DND-41 (cell line): ENCODE results near the gene SLC37A4.
"Not testable (repeated sequence)": the region's sequence is repeated elsewhere in the genome, so short reads cannot be mapped to it uniquely, and the experiment has no call there.

ENCODE experiments used
- ATAC-seq: fragments of 200-7000 bp; cut with Tn5 transposase; 3 replicates; pipeline ENCODE4 v1.9.1; 2021; ENCODE audit warnings: low read depth; ENCODE audit not compliant: insufficient read depth
- DNase-seq: peaks from one replicate; pipeline ENCODE4 v3.0.0-alpha.2; 2020
- H2AFZ ChIP-seq: 2 replicates; pipeline ENCODE4 v1.6.0; 2012; ENCODE audit warnings: low read depth, low read length
- H3K27ac ChIP-seq: 2 replicates; pipeline ENCODE4 v1.5.1; 2012; ENCODE audit warnings: low read length, inconsistent platforms
- H3K27me3 ChIP-seq: fragments of 200-600 bp; sonication (generic); 2 replicates; pipeline ENCODE4 v1.6.0; 2012; ENCODE audit warnings: low read length, mild to moderate bottlenecking, inconsistent platforms; ENCODE audit not compliant: insufficient read depth, poor library complexity
- H3K36me3 ChIP-seq: 2 replicates; pipeline ENCODE4 v1.5.1; 2012; ENCODE audit warnings: low read length, inconsistent platforms; ENCODE audit not compliant: insufficient read depth
- H3K4me1 ChIP-seq: 2 replicates; pipeline ENCODE4 v1.5.1; 2012; ENCODE audit warnings: mild to moderate bottlenecking, low read length; ENCODE audit not compliant: insufficient read depth
- H3K4me2 ChIP-seq: 2 replicates; pipeline ENCODE4 v1.6.0; 2012; ENCODE audit warnings: mild to moderate bottlenecking, moderate library complexity, low read length, inconsistent platforms; ENCODE audit not compliant: insufficient read depth
- H3K4me3 ChIP-seq, 2 experiments: fragments of 200-600 bp in 1 of 2; shearing (Covaris generic) in 1 of 2; 2 replicates each; pipeline ENCODE4 v1.5.1; 2012 to 2016; ENCODE audit warnings: inconsistent platforms in 2 of 2, low read length in 2 of 2, mild to moderate bottlenecking in 2 of 2, low read depth in 1 of 2, moderate library complexity in 1 of 2
- H3K79me2 ChIP-seq: 2 replicates; pipeline ENCODE4 v1.6.0; 2012; ENCODE audit warnings: low read length, inconsistent platforms; ENCODE audit not compliant: insufficient read depth
- H3K9ac ChIP-seq: 2 replicates; pipeline ENCODE4 v1.6.0; 2012; ENCODE audit warnings: low read depth, mild to moderate bottlenecking, inconsistent platforms, low read length, moderate library complexity
- H3K9me3 ChIP-seq: 2 replicates; pipeline ENCODE4 v1.5.1; 2012; ENCODE audit warnings: low read length, moderate library complexity, mild to moderate bottlenecking, inconsistent platforms; ENCODE audit not compliant: insufficient read depth, severe bottlenecking
- H4K20me1 ChIP-seq: 2 replicates; pipeline ENCODE4 v1.6.0; 2012; ENCODE audit warnings: low read length; ENCODE audit not compliant: insufficient read depth
- CTCF ChIP-seq: IDR thresholded peaks from 2 replicates; pipeline ENCODE4 v1.5.1; 2012; ENCODE audit warnings: borderline replicate concordance, low read length, moderate library complexity, mild to moderate bottlenecking; ENCODE audit not compliant: poor library complexity, severe bottlenecking; ENCODE audit errors: extremely low read depth
- EZH2 ChIP-seq: IDR thresholded peaks from 3 replicates; pipeline ENCODE4 v1.6.1; 2012; ENCODE audit warnings: borderline replicate concordance, low read depth, mild to moderate bottlenecking, moderate library complexity, low read length, inconsistent platforms; ENCODE audit not compliant: severe bottlenecking

Gene SLC37A4

GRCh38 chr11:119041821-119042514 lies 11.3 kb upstream of the SLC37A4 start:
- Histone ChIP-seq H3K4me2 (no peak overlapping the region), H3K27me3 (no peaks in the 10 kb centered on the region), H3K27ac (no peak overlapping the region), H3K79me2 (no peaks in the 10 kb centered on the region), H3K36me3 (peaks cover 25% of the 10 kb centered on the region), H2AFZ (no peak overlapping the region), H3K9me3 (no peaks in the 10 kb centered on the region), H3K4me1 (no peaks in the 10 kb centered on the region), H4K20me1 (no peaks in the 10 kb centered on the region), H3K9ac (no peak overlapping the region), H3K4me3 (no peak overlapping the region)
- TF ChIP-seq CTCF (no peak), EZH2 (no peak)
- ATAC-seq: 0 out of 3 replicates have a peak, but pooled peaks have one; percentile 25
- no peak for DNase-seq

GRCh38 chr11:119039471-119039870 lies 8.8 kb upstream of the SLC37A4 start:
- H3K4me1 ChIP-seq, H3K27me3 ChIP-seq, H3K9me3 ChIP-seq, H2AFZ ChIP-seq, H3K79me2 ChIP-seq, H3K4me3 ChIP-seq, H4K20me1 ChIP-seq, H3K9ac ChIP-seq, DNase-seq, H3K4me2 ChIP-seq, H3K36me3 ChIP-seq, ATAC-seq, H3K27ac ChIP-seq: not testable (repeated sequence)

- Histone ChIP-seq H3K27ac (no peak overlapping the region), H3K36me3 (no peaks in the 10 kb centered on the region), H3K4me3 (no peak overlapping the region), H4K20me1 (no peaks in the 10 kb centered on the region), H3K27me3 (no peaks in the 10 kb centered on the region), H3K4me2 (no peak overlapping the region), H3K9me3 (no peaks in the 10 kb centered on the region), H3K79me2 (no peaks in the 10 kb centered on the region), H3K9ac (no peak overlapping the region), H3K4me1 (no peaks in the 10 kb centered on the region), H2AFZ (no peak overlapping the region)
- TF ChIP-seq EZH2: no peak
- TF ChIP-seq CTCF: no peak
- ATAC-seq (no peak), DNase-seq (no peak)
These were observed 8.2 kb upstream of the SLC37A4 start for GRCh38 chr11:119038884-119039283.

GRCh38 chr11:119034813-119035212 lies 4.1 kb upstream of the SLC37A4 start:
- no peak overlapping the region for H3K27ac ChIP-seq
- no peak overlapping the region for H2AFZ ChIP-seq
- no peak overlapping the region for H3K4me3 ChIP-seq
- no peaks in the 10 kb centered on the region for H3K79me2 ChIP-seq
- TF ChIP-seq CTCF (no peak), EZH2 (no peak)
- H3K27me3 ChIP-seq: no peaks in the 10 kb centered on the region
- H3K4me1 ChIP-seq: peaks cover 16% of the 10 kb centered on the region
- no peaks in the 10 kb centered on the region for H3K9me3 ChIP-seq
- H3K36me3 ChIP-seq: no peaks in the 10 kb centered on the region
- no peaks in the 10 kb centered on the region for H4K20me1 ChIP-seq
- H3K9ac ChIP-seq: no peak overlapping the region
- no peak for ATAC-seq
- DNase-seq: no peak
- no peak overlapping the region for H3K4me2 ChIP-seq

- not testable (repeated sequence) for ATAC-seq, H3K4me2 ChIP-seq, H3K36me3 ChIP-seq, H2AFZ ChIP-seq, DNase-seq, H3K9ac ChIP-seq, H3K4me3 ChIP-seq, H3K27me3 ChIP-seq, H3K9me3 ChIP-seq, H4K20me1 ChIP-seq, H3K79me2 ChIP-seq, H3K27ac ChIP-seq
- H3K4me1 ChIP-seq: peaks cover 16% of the 10 kb centered on the region
These were observed 2.7 kb upstream of the SLC37A4 start for GRCh38 chr11:119033421-119033820.
